Measurements from ENCODE around the gene GABRG1.

The GABRG1 gene

GRCh38 chr4:46051392-46051791 lies 72.5 kb downstream of the GABRG1 start:
- TF ChIP-seq CTCF (IDR thresholded peaks at IDR 0.05; ENCODE audit: extremely low read depth, missing control alignments), result no peak
- no peak for DNase-seq (ENCODE audit: low spot score)

DNA sequence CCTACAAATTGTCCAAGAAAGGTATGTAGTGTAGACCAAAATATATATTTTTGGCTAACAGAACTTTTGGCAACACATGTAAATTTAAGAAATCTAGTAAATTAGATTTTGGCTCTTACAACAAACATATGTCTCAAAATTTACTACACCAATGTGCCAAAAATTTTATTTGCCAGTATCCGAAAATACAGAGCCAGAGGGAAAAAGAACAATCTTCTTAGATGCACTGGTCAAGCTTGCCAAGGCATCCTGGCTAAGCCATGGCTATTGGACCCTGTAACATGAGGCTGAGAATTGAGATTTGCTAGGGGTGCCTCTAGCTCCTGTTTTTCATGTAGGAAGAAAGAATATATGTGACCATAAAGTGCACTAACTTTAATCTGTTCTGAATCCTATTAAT lies 91.8 kb downstream of the GABRG1 start:
- no peak for DNase-seq (ENCODE audit: low spot score)
- TF ChIP-seq CTCF (IDR thresholded peaks at IDR 0.05; ENCODE audit: extremely low read depth, missing control alignments), result no peak

DNA sequence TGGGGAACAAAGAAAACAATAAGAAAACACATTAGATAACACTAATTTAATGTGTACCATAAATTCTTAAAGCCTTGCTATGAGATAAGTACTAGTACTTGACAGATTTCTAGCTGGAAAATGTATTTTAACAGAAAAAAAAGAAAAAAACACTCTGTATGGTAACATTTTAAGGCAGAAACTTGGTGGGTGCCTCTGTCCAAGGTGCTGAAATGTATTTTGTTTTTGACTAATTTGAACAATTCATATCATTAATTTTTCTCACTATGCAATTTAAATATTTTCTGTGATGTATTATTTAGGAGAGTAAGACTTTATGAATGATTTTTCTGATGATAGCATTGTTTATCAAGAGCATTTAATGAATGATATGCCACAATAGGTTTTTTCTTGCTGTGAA lies 107.5 kb downstream of the GABRG1 start:
- DNase-seq (ENCODE audit: low spot score), result no peak
- TF ChIP-seq CTCF (IDR thresholded peaks at IDR 0.05; ENCODE audit: extremely low read depth, missing control alignments), result no peak

GRCh38 chr4:45992728-45993127 lies 131.1 kb downstream of the GABRG1 start:
- TF ChIP-seq CTCF (IDR thresholded peaks at IDR 0.05; ENCODE audit: extremely low read depth, missing control alignments), result no peak
- no peak for DNase-seq (ENCODE audit: low spot score)

DNA sequence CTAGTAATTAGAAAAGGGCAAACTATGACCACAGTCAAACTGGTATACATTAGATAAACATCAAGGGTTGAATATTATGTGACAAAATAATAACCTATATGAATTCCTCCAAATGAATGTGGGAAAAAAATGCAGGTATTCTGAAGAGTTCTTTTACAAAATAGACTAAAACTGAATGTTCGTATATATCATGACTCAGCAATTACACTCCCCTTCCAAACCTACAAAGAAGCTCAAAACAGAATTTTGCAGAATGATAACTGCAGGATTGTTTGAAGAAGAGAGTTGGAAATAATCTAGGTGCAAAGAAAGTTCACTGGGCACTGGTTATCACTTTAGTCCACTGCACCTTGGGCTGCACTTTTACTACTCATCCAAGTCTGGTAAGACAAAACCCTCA lies 134.1 kb downstream of the GABRG1 start:
- DNase-seq (ENCODE audit: low spot score), result no peak
- TF ChIP-seq CTCF (IDR thresholded peaks at IDR 0.05; ENCODE audit: extremely low read depth, missing control alignments), result no peak

GRCh38 chr4:45987858-45988257 lies 136.0 kb downstream of the GABRG1 start:
- no peak for TF ChIP-seq CTCF (IDR thresholded peaks at IDR 0.05; ENCODE audit: extremely low read depth, missing control alignments)
- DNase-seq (ENCODE audit: low spot score), result no peak
